ENCODE results near the gene RERE. TPM values are rescaled to one million over a fixed set of nuclear protein-coding genes. Genes with fewer than 3 reads are reported as not detected.
"Not testable (repeated sequence)": the region's sequence is repeated elsewhere in the genome, so short reads cannot be mapped to it uniquely, and the experiment has no call there.

The RERE gene
- total RNA-seq, 1 experiment from 2014 or later: 161 TPM

DNA sequence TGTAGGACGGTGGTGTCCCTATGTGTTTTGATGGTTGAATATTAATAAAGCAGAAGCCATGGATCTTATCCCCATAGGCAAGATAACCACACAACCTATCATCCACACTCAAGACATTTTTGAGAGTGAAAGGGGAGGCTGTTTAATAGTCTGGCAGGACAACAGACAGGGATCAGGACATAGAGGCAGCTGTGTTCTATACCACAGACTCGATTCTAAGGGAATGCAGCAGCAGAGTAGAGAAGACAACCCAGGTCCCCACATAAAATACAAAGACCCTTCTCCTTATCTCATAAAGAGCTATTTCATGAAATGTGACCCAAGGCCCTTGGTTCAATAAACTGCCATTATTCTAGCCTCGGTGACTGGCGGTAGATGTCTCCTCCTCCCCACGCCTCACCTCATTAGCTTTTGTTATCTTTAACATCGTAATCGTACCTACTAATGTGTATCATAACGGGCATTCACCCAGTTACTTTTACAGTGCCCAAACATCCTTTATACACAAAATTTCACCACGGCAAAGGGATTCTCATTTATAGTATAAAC is 196.3 kb downstream of the RERE start:
- ATAC-seq; H3K36me3 Mint-ChIP-seq; H3K9me3 Mint-ChIP-seq; H3K4me3 Mint-ChIP-seq; DNase-seq (ENCODE audit: low spot score); H3K27me3 Mint-ChIP-seq (ENCODE audit: low read depth): not testable (repeated sequence)
- H3K4me1 Mint-ChIP-seq: peaks cover 37% of the 10 kb centered on the region
- peak overlapping the region; percentile 4; the same call in 1 of the 2 replicates for H3K27ac Mint-ChIP-seq
- CTCF ChIA-PET: interaction anchor here (1.2 kb wide), 1 partner anchor 106 kb away, joined by 7 read pairs; no protein-coding TSS in a partner anchor
- POLR2A ChIA-PET: interaction anchor here (0.6 kb wide), 1 partner anchor 797 kb away, joined by 3 read pairs; no protein-coding TSS in a partner anchor

DNA sequence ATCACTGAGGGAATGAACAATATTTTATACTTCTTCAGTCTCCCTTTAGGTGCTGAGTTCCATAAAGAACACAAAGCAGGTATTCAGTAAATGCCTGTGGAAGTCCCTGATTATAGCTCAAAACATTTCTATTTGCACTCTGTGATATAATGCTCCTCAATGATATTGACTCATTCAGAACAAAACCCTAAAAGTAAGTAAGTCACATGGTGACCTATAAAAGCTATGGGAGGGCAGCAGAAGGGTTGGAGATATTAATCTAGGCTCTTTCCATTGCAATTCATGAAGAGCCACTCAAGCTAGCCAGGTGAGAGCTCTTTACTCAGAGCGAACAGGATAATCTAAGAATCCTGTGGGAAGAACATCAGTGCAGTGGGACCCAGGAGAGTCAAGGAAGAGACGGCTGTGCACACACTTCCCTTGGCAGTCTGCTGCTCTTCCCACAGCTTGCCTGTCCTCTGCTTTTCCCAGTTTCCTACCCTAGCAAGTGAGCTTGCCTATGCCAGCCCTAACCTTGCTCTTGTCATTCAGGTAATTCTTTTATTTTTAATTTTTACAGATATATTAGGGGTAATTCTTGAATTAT is 197.4 kb downstream of the RERE start:
- H3K27me3 Mint-ChIP-seq (ENCODE audit: low read depth); H3K4me3 Mint-ChIP-seq; H3K36me3 Mint-ChIP-seq; POLR2A ChIA-PET; ATAC-seq; DNase-seq (ENCODE audit: low spot score); H3K9me3 Mint-ChIP-seq: not testable (repeated sequence)
- CTCF ChIA-PET: interaction anchor here (1.1 to 1.2 kb wide), 2 partner anchors 107 to 229 kb away, joined by 4 to 7 read pairs; no protein-coding TSS in a partner anchor
- Mint-ChIP-seq H3K4me1 (peaks cover 26% of the 10 kb centered on the region), H3K27ac (0 out of 2 replicates have a peak overlapping the region, but pooled peaks have one; percentile 30)

DNA sequence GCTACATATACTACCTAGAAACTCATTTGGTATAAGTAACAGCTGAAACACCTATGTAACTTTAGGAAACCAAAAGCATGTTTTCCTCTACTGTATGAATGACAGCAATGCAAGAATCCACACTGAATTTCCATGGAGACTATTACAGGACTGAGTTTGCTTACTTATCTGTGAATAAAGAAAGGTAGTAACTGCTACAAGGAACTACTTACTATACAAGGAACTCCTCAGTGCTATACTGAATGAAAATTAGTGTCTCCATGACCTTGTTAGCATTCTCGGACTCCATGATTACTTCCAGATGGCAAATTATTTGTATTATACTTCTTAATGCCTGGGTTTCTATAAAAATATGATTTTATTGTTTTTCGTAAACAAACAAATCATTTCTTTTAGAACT is 198.0 kb downstream of the RERE start:
- H3K9me3 Mint-ChIP-seq; ATAC-seq; H3K27ac Mint-ChIP-seq; H3K36me3 Mint-ChIP-seq; H3K4me3 Mint-ChIP-seq; DNase-seq (ENCODE audit: low spot score); POLR2A ChIA-PET; H3K27me3 Mint-ChIP-seq (ENCODE audit: low read depth): not testable (repeated sequence)
- peaks cover 22% of the 10 kb centered on the region for H3K4me1 Mint-ChIP-seq
- CTCF ChIA-PET: interaction anchor here (1.1 kb wide), 1 partner anchor 229 kb away, joined by 4 read pairs; no protein-coding TSS in a partner anchor

- DNase-seq (ENCODE audit: low spot score); POLR2A ChIA-PET; H3K36me3 Mint-ChIP-seq; H3K4me1 Mint-ChIP-seq; H3K27me3 Mint-ChIP-seq (ENCODE audit: low read depth); H3K27ac Mint-ChIP-seq; H3K4me3 Mint-ChIP-seq; H3K9me3 Mint-ChIP-seq; ATAC-seq: not testable (repeated sequence)
- CTCF ChIA-PET: interaction anchor here (1.5 kb wide), 1 partner anchor 232 kb away, joined by 5 read pairs; no protein-coding TSS in a partner anchor
Measured at GRCh38 chr1:8616791-8617190, 200.6 kb downstream of the RERE start.

- H3K36me3 Mint-ChIP-seq; CTCF ChIA-PET; POLR2A ChIA-PET; H3K4me3 Mint-ChIP-seq; H3K4me1 Mint-ChIP-seq; H3K9me3 Mint-ChIP-seq; ATAC-seq; DNase-seq (ENCODE audit: low spot score); H3K27me3 Mint-ChIP-seq (ENCODE audit: low read depth): not testable (repeated sequence)
- peak overlapping the region; percentile 74 for H3K27ac Mint-ChIP-seq
Measured at GRCh38 chr1:8611634-8612515, 205.6 kb downstream of the RERE start.

DNA sequence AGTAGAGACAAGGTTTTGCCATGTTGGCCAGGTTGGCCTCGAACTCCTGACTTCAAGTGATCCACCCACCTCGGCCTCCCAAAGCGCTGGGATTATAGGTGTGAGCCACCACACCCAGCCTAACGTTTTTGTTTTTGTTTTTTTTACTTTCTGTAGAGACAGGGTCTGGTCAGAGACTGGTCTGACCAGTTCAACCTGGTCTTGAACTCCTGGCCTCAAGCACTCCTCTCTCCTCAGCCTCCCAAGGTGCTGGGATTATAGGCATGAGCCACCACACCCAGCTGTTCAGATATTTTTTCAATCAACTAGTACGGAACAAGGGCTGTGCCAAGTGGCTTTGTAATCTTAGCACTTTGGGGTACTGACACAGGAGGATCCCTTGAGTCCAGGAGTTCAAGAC is 209.5 kb downstream of the RERE start:
- ATAC-seq (no peak), DNase-seq (ENCODE audit: low spot score) (no peak)
- ChIA-PET CTCF (interaction anchor here (1.0 kb wide), 1 partner anchor 241 kb away, joined by 4 read pairs; no protein-coding TSS in a partner anchor), POLR2A (no interaction called here)
- H3K27ac Mint-ChIP-seq: no peak overlapping the region
- H3K27me3 Mint-ChIP-seq (ENCODE audit: low read depth): no peaks in the 10 kb centered on the region
- H3K36me3 Mint-ChIP-seq: peaks cover under 1% of the 10 kb centered on the region; the same call in 1 of the 2 replicates
- no peak for TF ChIP-seq FOXP1 (CRISPR knock-in tag; IDR thresholded peaks at IDR 0.05; ENCODE audit: borderline replicate concordance)
- TF ChIP-seq NFATC4 (CRISPR knock-in tag; IDR thresholded peaks at IDR 0.05): no peak
- no peak for TF ChIP-seq ATF1 (CRISPR knock-in tag; IDR thresholded peaks at IDR 0.05)
- TF ChIP-seq GRHL2 (CRISPR knock-in tag; IDR thresholded peaks at IDR 0.05; ENCODE audit: insufficient replicate concordance, severe bottlenecking): no peak
- no peaks in the 10 kb centered on the region for H3K9me3 Mint-ChIP-seq
- no peak overlapping the region for H3K4me3 Mint-ChIP-seq
- H3K4me1 Mint-ChIP-seq: peaks cover 22% of the 10 kb centered on the region

DNA sequence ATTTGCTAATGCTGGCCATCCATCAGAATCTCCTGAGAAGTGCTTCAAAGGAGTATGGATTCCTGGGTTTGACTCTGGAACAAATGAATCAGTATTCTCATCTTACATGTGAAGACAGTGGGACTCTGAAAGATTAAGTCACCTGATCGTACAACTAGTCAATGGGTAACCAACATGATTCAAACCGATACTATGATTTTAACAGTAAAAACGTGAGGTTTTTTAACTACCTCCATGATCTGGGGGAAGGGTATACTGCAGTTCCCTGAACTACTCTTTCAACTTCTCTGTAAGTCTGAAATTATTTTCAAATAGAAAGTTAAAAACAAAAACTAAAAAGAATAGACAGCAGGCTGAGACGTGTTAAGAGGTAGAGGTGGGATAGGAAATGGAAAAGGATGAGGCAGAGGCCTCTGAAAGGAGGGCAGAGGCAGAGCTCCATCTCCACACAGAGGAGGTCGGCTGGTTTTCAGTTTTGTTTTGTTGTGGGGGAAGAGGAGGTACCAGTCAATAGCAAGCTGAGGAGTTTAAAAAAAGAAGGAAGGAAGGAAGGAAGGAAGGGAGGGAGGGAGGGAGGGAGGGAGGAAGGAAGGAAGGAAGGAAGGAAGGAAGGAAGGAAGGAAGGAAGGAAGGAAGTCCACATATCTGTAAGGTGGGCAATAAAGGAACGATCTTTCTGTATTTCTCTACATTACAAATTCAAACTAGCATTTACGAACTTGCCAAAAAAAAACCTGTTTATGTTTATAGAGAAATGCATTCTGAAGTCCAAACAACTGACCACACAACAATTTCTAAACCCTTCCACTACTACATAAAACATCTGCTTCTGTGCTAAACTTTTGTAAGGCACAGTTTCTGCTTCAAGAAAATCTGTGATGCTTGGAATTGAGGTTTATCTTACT is 213.1 kb downstream of the RERE start:
- Mint-ChIP-seq H3K27ac (peak overlapping the region; percentile 61), H3K4me3 (no peak overlapping the region), H3K36me3 (peaks cover 10% of the 10 kb centered on the region), H3K27me3 (ENCODE audit: low read depth) (no peaks in the 10 kb centered on the region), H3K9me3 (peaks cover 5% of the 10 kb centered on the region), H3K4me1 (peaks cover 40% of the 10 kb centered on the region)
- ATAC-seq (no peak; the same call in 1 of the 2 replicates), DNase-seq (ENCODE audit: low spot score) (no peak)
- ChIA-PET CTCF (no interaction called here), POLR2A (no interaction called here)
- TF ChIP-seq ZBTB21 (CRISPR knock-in tag; IDR thresholded peaks at IDR 0.05; ENCODE audit: borderline replicate concordance): no peak
- TF ChIP-seq RORB (CRISPR knock-in tag; IDR thresholded peaks at IDR 0.05): no peak
- TF ChIP-seq AFF4 (CRISPR knock-in tag; IDR thresholded peaks at IDR 0.05; ENCODE audit: borderline replicate concordance): no peak
- no peak for TF ChIP-seq PRRX2 (CRISPR knock-in tag; IDR thresholded peaks at IDR 0.05)
- no peak for TF ChIP-seq OVOL2 (CRISPR knock-in tag; IDR thresholded peaks at IDR 0.05; ENCODE audit: borderline replicate concordance)

All from WTC11 (cell line).